ENCODE measurements around the gene AK5. TPM values are rescaled to one million over a fixed set of nuclear protein-coding genes. Genes with fewer than 3 reads are reported as not detected.

AK5 gene
- total and polyA plus RNA-seq, 3 donors from 2014 or later, result 28.0 to 40.4 (median 28.7) TPM

GRCh38 chr1:77412069-77412819 lies 130.4 kb downstream of the AK5 start:
- no peaks in the 10 kb centered on the region for H3K4me1 ChIP-seq
- H3K36me3 ChIP-seq (ENCODE audit: low read depth, missing control alignments), result no peaks in the 10 kb centered on the region
- 84 to 87% methylated on average over 9 of the region's 9 CpGs for WGBS, 2 donors
- no peak overlapping the region for H3K4me3 ChIP-seq
- no peaks in the 10 kb centered on the region for H3K9me3 ChIP-seq
- no peak overlapping the region for H3K27ac ChIP-seq
- H3K27me3 ChIP-seq, result no peaks in the 10 kb centered on the region
- no peak for TF ChIP-seq POLR2A (IDR thresholded peaks at IDR 0.05)
- TF ChIP-seq CTCF (IDR thresholded peaks at IDR 0.05), result no peak
- no peak for DNase-seq
- intact Hi-C loops (cut with DNase I; ENCODE audit: low total_unique reads), result no loop called here

GRCh38 chr1:77412820-77413530 lies 131.2 kb downstream of the AK5 start:
- no peaks in the 10 kb centered on the region for H3K4me1 ChIP-seq
- H3K4me3 ChIP-seq, result no peak overlapping the region
- TF ChIP-seq POLR2A (IDR thresholded peaks at IDR 0.05) (no peak), CTCF (IDR thresholded peaks at IDR 0.05) (no peak)
- H3K36me3 ChIP-seq (ENCODE audit: low read depth, missing control alignments), result no peaks in the 10 kb centered on the region
- H3K27me3 ChIP-seq, result no peaks in the 10 kb centered on the region
- no peak for DNase-seq
- H3K27ac ChIP-seq, result no peak overlapping the region
- H3K9me3 ChIP-seq, result no peaks in the 10 kb centered on the region
- 57 to 67% methylated on average over 8 of the region's 8 CpGs for WGBS, 2 donors
- intact Hi-C loops (cut with DNase I; ENCODE audit: low total_unique reads), result no loop called here

GRCh38 chr1:77413541-77414335 lies 131.9 kb downstream of the AK5 start:
- no peak for DNase-seq
- 82 to 87% methylated on average over 7 of the region's 7 CpGs for WGBS, 2 donors
- TF ChIP-seq CTCF (IDR thresholded peaks at IDR 0.05) (no peak), POLR2A (IDR thresholded peaks at IDR 0.05) (no peak)
- no peaks in the 10 kb centered on the region for H3K9me3 ChIP-seq
- H3K4me1 ChIP-seq, result no peaks in the 10 kb centered on the region
- no peak overlapping the region for H3K4me3 ChIP-seq
- H3K27me3 ChIP-seq, result no peaks in the 10 kb centered on the region
- intact Hi-C loops (cut with DNase I; ENCODE audit: low total_unique reads), result no loop called here
- H3K36me3 ChIP-seq (ENCODE audit: low read depth, missing control alignments), result no peaks in the 10 kb centered on the region
- H3K27ac ChIP-seq, result no peak overlapping the region

- H3K4me3 ChIP-seq, result no peak overlapping the region
- TF ChIP-seq CTCF (IDR thresholded peaks at IDR 0.05) (no peak), POLR2A (IDR thresholded peaks at IDR 0.05) (no peak)
- no peak overlapping the region for H3K27ac ChIP-seq
- H3K9me3 ChIP-seq, result no peaks in the 10 kb centered on the region
- WGBS, 2 donors, result 89 to 90% methylated on average over 4 of the region's 4 CpGs
- H3K27me3 ChIP-seq, result no peaks in the 10 kb centered on the region
- no peaks in the 10 kb centered on the region for H3K36me3 ChIP-seq (ENCODE audit: low read depth, missing control alignments)
- H3K4me1 ChIP-seq, result no peaks in the 10 kb centered on the region
- no peak for DNase-seq
- intact Hi-C loops (cut with DNase I; ENCODE audit: low total_unique reads), result no loop called here
Observed at GRCh38 chr1:77415579-77415978, 133.8 kb downstream of the AK5 start.
